GM10266 (cell line): Measurements from ENCODE around the gene KRT8.

Experiments used
- DNase-seq: peaks from one replicate; pipeline ENCODE4 v3.0.0; 2012; ENCODE audit errors: extremely low spot score
- CTCF ChIP-seq: IDR thresholded peaks from 2 replicates; pipeline ENCODE4 v1.5.1; 2012; ENCODE audit warnings: mild to moderate bottlenecking, low read depth; ENCODE audit not compliant: control insufficient read depth, insufficient read depth; ENCODE audit errors: missing control alignments

KRT8 gene

DNA sequence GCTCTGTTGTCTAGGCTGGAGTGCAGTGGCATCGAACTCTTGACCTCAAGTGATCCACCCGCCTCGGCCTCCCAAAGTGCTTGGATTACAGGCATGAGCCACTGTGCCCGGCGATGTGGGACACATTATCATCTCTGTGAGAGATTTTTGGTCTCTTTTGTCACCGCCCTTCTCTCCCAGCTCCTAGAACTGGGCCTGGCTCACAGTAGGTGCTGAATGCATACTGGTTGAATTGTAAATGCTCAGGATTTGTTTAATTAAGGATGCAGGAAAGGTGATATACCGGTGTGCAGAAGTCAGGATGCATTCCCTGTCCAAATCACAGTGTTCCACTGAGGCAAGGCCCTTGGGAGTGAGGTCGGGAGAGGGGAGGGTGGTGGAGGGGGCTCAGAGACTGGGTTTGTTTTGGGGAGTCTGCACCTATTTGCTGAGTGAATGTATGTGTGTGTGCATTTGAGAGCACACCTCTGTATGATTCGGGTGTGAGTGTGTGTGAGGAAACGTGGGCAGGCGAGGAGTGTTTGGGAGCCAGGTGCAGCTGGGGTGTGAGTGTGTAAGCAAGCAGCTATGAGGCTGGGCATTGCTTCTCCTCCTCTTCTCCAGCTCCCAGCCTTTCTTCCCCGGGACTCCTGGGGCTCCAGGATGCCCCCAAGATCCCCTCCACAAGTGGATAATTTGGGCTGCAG, 43.0 kb upstream of the KRT8 start:
- TF ChIP-seq CTCF, result no peak
- DNase-seq, result no peak

- no peak for DNase-seq
- TF ChIP-seq CTCF, result no peak
These were observed 42.1 kb upstream of the KRT8 start for GRCh38 chr12:52946797-52947547.

GRCh38 chr12:52946334-52946733, 41.5 kb upstream of the KRT8 start:
- DNase-seq, result no peak
- no peak for TF ChIP-seq CTCF

GRCh38 chr12:52945389-52946232, 40.7 kb upstream of the KRT8 start:
- no peak for TF ChIP-seq CTCF
- DNase-seq, result no peak

GRCh38 chr12:52944683-52945388, 40.0 kb upstream of the KRT8 start:
- no peak for TF ChIP-seq CTCF
- no peak for DNase-seq

GRCh38 chr12:52942901-52943181, 38.0 kb upstream of the KRT8 start:
- no peak for TF ChIP-seq CTCF
- DNase-seq, result no peak
